CD4-positive, CD25-positive, alpha-beta regulatory T cell (primary cell): ENCODE data around the gene GPC5. TPM values are rescaled to one million over a fixed set of nuclear protein-coding genes. Genes with fewer than 3 reads are reported as not detected.

Experiments used
- ATAC-seq, 2 donors: fragments of 150-1000 bp; cut with Tn5 transposase; one replicate each; pipeline ENCODE4 v1.10.0; 2021; ENCODE audit warnings: low read depth in 2 of 2, moderate number of reproducible peaks in 2 of 2, moderate library complexity in 1 of 2
- DNase-seq, 3 donors: peaks; one replicate each; pipeline versions ENCODE4 v3.0.0 to v3.0.0-alpha.2; 2012 to 2022; ENCODE audit warnings: mixed read lengths in 1 of 3
- H3K27ac ChIP-seq: one replicate; pipeline ENCODE4 v1.7.0; 2013; ENCODE audit warnings: mild to moderate bottlenecking, low read length; ENCODE audit not compliant: insufficient read depth, poor library complexity, severe bottlenecking
- H3K27me3 ChIP-seq: one replicate; pipeline ENCODE4 v1.7.0; 2013; ENCODE audit warnings: low read length; ENCODE audit not compliant: control insufficient read depth, insufficient read depth
- H3K36me3 ChIP-seq: one replicate; pipeline ENCODE4 v1.7.0; 2013; ENCODE audit warnings: mild to moderate bottlenecking, low read length, moderate library complexity; ENCODE audit not compliant: control insufficient read depth, insufficient read depth
- H3K4me1 ChIP-seq: 2 replicates; pipeline ENCODE4 v1.7.0; 2013; ENCODE audit warnings: mild to moderate bottlenecking, low read length; ENCODE audit not compliant: insufficient read depth, control insufficient read depth, poor library complexity, severe bottlenecking
- H3K4me3 ChIP-seq: one replicate; pipeline ENCODE4 v1.7.0; 2013; ENCODE audit warnings: low read depth, mild to moderate bottlenecking, low read length, moderate library complexity
- H3K9me3 ChIP-seq, 2 experiments: 1 replicate in 1 of 2; 2 replicates in 1 of 2; pipeline ENCODE4 v1.7.0; 2013; ENCODE audit warnings: low read length in 2 of 2, mild to moderate bottlenecking in 1 of 2, moderate library complexity in 1 of 2; ENCODE audit not compliant: control insufficient read depth in 2 of 2
- H3K27ac Mint-ChIP-seq, 3 donors: one replicate each; pipeline ENCODE4 v1.8.0; 2020 to 2022; ENCODE audit warnings: mild to moderate bottlenecking in 3 of 3, mixed read lengths in 3 of 3, moderate library complexity in 2 of 3
- H3K27me3 Mint-ChIP-seq: one replicate; pipeline ENCODE4 v1.8.0; 2022; ENCODE audit warnings: mild to moderate bottlenecking, mixed read lengths
- H3K36me3 Mint-ChIP-seq: one replicate; pipeline ENCODE4 v1.8.0; 2020; ENCODE audit warnings: mixed read lengths
- H3K4me1 Mint-ChIP-seq, 4 donors: one replicate each; pipeline ENCODE4 v1.8.0; 2020 to 2022; ENCODE audit warnings: mixed read lengths in 4 of 4, mild to moderate bottlenecking in 1 of 4
- H3K4me3 Mint-ChIP-seq, 4 donors: one replicate each; pipeline ENCODE4 v1.8.0; 2020 to 2022; ENCODE audit warnings: mild to moderate bottlenecking in 4 of 4, mixed read lengths in 4 of 4, moderate library complexity in 3 of 4
- H3K9me3 Mint-ChIP-seq, 7 donors: one replicate each; pipeline ENCODE4 v1.8.0; 2020 to 2022; ENCODE audit warnings: mixed read lengths in 7 of 7, mild to moderate bottlenecking in 3 of 7, moderate library complexity in 2 of 7
- polyA plus RNA-seq, 4 donors: library from polyadenylated mRNA; unstranded; fragments of 300-500 nt; fragmentation: Illumina TruSeq; gene quantifications; one replicate each; pipeline ENCODE4 v1.2.3, GENCODE V29; 2021
- total RNA-seq: library from RNA; stranded (reverse); gene quantifications from one replicate; pipeline ENCODE4 v1.2.3, GENCODE V29; 2022

The GPC5 gene
- total and polyA plus RNA-seq, 5 donors from 2014 or later: 0.29 to 0.81 (median 0.59) TPM; not detected in 2

DNA sequence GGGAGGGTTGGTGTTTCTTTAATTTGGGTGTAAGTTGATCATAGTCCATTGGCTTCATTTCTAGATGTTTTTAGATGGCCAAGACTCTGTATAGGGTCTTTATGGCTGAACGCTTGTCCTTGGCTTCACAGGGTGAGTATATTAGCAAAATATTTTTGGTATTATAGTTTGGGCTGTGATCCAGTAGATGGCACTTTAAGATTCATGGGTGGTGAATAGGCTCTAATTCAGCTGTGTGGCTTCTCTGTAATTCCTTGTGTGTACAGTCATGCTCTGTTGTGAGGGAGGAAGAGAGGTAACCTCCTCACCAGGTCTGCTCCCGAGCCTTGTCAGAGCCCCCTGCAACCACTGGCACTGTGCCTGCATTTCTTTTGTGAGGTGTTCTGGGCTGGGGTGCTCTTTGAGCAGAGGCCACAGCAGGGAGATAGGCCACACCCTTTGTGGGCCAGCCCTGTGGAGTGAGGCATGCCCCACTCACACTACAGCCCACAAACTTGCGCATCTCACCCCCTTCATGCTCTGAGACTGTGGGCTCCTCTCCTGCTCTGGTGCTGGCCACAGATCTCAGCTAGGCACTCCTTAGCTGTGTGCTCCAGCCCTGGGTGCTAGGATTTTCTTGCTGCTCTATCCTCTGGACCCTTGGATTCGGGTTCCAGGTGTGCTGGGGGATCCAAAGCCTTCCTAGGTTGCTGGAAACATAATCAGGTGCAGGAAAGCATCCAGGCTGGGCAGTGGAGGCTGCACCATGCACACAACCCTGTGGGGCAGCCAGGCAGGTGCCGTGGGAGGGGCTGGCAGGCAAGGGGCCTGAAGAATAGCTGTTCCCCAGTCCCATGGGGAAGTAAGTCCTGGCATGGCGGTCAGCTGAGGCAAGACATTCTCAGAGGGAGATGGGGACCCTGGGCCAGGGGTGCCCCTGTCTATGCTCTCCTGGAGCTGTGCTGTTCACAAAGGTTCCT lies 193.9 kb downstream of the GPC5 start:
- no peak overlapping the region for H3K4me3 Mint-ChIP-seq
- peaks cover 0 to 7% (median 0%) of the 10 kb centered on the region in 7 donors for H3K9me3 Mint-ChIP-seq
- H3K36me3 Mint-ChIP-seq: no peaks in the 10 kb centered on the region

DNA sequence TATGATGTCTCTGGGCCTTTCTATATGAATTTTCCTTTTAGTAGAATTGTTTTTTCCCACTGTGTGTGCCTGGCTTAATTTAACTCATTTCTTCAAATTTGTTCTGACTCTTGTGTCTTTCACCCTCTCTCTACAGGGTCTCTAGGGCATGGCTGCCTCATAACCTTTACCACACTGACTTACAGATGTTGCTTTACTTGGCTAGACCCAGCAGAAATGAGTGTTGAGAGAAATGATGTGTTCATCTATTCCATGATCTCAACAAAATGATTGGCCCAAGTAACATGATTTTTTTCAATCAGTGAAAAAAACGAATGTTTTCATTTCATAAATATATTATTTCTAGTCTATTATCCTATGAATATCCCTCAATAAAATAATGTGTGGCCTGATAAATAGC lies 195.0 kb downstream of the GPC5 start:
- Histone ChIP-seq H3K9me3 (peaks cover 0 to 3% of the 10 kb centered on the region in 2 experiments), H3K4me1 (no peaks in the 10 kb centered on the region), H3K4me3 (no peak overlapping the region), H3K27ac (no peak overlapping the region), H3K36me3 (no peaks in the 10 kb centered on the region), H3K27me3 (no peaks in the 10 kb centered on the region)
- no peaks in the 10 kb centered on the region for H3K4me1 Mint-ChIP-seq
- H3K4me3 Mint-ChIP-seq: no peak overlapping the region
- no peaks in the 10 kb centered on the region for H3K27me3 Mint-ChIP-seq
- peaks cover 0 to 7% (median 0%) of the 10 kb centered on the region in 7 donors for H3K9me3 Mint-ChIP-seq
- no peak for DNase-seq
- ATAC-seq: no peak
- no peaks in the 10 kb centered on the region for H3K36me3 Mint-ChIP-seq
- no peak overlapping the region for H3K27ac Mint-ChIP-seq

More for the DNA sequence above, 193.9 kb downstream of the GPC5 start:
- H3K4me3 ChIP-seq: no peak overlapping the region
- ATAC-seq: no peak
- peaks cover 0 to 3% of the 10 kb centered on the region in 2 experiments for H3K9me3 ChIP-seq
- no peaks in the 10 kb centered on the region for H3K4me1 ChIP-seq
- H3K27me3 ChIP-seq: no peaks in the 10 kb centered on the region
- DNase-seq: no peak
- H3K36me3 ChIP-seq: no peaks in the 10 kb centered on the region
- no peak overlapping the region for H3K27ac ChIP-seq
- no peaks in the 10 kb centered on the region for H3K4me1 Mint-ChIP-seq
- no peaks in the 10 kb centered on the region for H3K27me3 Mint-ChIP-seq
- no peak overlapping the region for H3K27ac Mint-ChIP-seq

DNA sequence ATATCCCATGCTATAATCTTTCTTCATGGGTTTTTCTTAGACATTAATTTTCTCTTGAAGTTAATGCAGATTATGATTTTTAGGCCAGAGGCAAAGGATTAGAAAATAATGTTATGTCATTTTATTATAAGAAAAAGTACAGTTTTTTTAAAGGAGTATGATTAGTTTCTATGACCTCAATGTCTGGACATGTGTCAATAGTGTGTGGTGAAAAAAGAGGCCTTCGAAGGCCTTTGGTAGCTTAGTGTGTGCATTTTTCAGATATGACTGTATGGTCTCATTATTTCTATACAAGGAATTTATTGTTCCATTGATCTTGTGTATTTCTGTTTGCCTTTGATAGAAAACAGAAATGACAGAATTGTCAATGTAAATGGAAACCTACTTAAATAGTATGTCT lies 195.6 kb downstream of the GPC5 start:
- no peaks in the 10 kb centered on the region for H3K4me1 Mint-ChIP-seq
- ATAC-seq (no peak), DNase-seq (no peak)
- H3K36me3 Mint-ChIP-seq: no peaks in the 10 kb centered on the region
- H3K4me3 Mint-ChIP-seq: no peak overlapping the region
- H3K9me3 Mint-ChIP-seq: peaks cover 0 to 7% (median 0%) of the 10 kb centered on the region in 7 donors
- Histone ChIP-seq H3K4me3 (no peak overlapping the region), H3K36me3 (no peaks in the 10 kb centered on the region), H3K4me1 (no peaks in the 10 kb centered on the region), H3K27me3 (no peaks in the 10 kb centered on the region), H3K27ac (no peak overlapping the region), H3K9me3 (peaks cover 0 to 3% of the 10 kb centered on the region in 2 experiments)
- no peak overlapping the region for H3K27ac Mint-ChIP-seq
- no peaks in the 10 kb centered on the region for H3K27me3 Mint-ChIP-seq

GRCh38 chr13:91595677-91596076 lies 197.3 kb downstream of the GPC5 start:
- Mint-ChIP-seq H3K4me1 (no peaks in the 10 kb centered on the region), H3K4me3 (no peak overlapping the region), H3K9me3 (peaks cover 0 to 7% (median 0%) of the 10 kb centered on the region in 7 donors), H3K27ac (no peak overlapping the region), H3K27me3 (no peaks in the 10 kb centered on the region), H3K36me3 (no peaks in the 10 kb centered on the region)
- H3K4me1 ChIP-seq: no peaks in the 10 kb centered on the region
- no peaks in the 10 kb centered on the region for H3K36me3 ChIP-seq
- H3K4me3 ChIP-seq: no peak overlapping the region
- H3K27me3 ChIP-seq: no peaks in the 10 kb centered on the region
- ATAC-seq (no peak), DNase-seq (no peak)
- peaks cover 0 to 3% of the 10 kb centered on the region in 2 experiments for H3K9me3 ChIP-seq
- H3K27ac ChIP-seq: no peak overlapping the region

GRCh38 chr13:91596842-91597241 lies 198.4 kb downstream of the GPC5 start:
- ATAC-seq (no peak), DNase-seq (no peak)
- H3K4me1 ChIP-seq: no peaks in the 10 kb centered on the region
- H3K9me3 Mint-ChIP-seq: peaks cover 0 to 7% (median 0%) of the 10 kb centered on the region in 7 donors
- no peak overlapping the region for H3K27ac ChIP-seq
- no peak overlapping the region for H3K4me3 Mint-ChIP-seq
- no peaks in the 10 kb centered on the region for H3K4me1 Mint-ChIP-seq
- no peaks in the 10 kb centered on the region for H3K36me3 ChIP-seq
- no peak overlapping the region for H3K4me3 ChIP-seq
- no peaks in the 10 kb centered on the region for H3K9me3 ChIP-seq
- H3K27ac Mint-ChIP-seq: no peak overlapping the region
- H3K27me3 Mint-ChIP-seq: no peaks in the 10 kb centered on the region
- H3K36me3 Mint-ChIP-seq: no peaks in the 10 kb centered on the region
- no peaks in the 10 kb centered on the region for H3K27me3 ChIP-seq

GRCh38 chr13:91598655-91599054 lies 200.2 kb downstream of the GPC5 start:
- no peak for DNase-seq
- Mint-ChIP-seq H3K4me1 (no peaks in the 10 kb centered on the region), H3K4me3 (no peak overlapping the region), H3K9me3 (peaks cover 0 to 5% (median 1%) of the 10 kb centered on the region in 7 donors), H3K27ac (no peak overlapping the region), H3K27me3 (no peaks in the 10 kb centered on the region), H3K36me3 (no peaks in the 10 kb centered on the region)
- Histone ChIP-seq H3K9me3 (no peaks in the 10 kb centered on the region), H3K4me3 (no peak overlapping the region), H3K27ac (no peak overlapping the region), H3K36me3 (no peaks in the 10 kb centered on the region), H3K27me3 (no peaks in the 10 kb centered on the region), H3K4me1 (no peaks in the 10 kb centered on the region)
- ATAC-seq: no peak

GRCh38 chr13:91601273-91601672 lies 202.9 kb downstream of the GPC5 start:
- Mint-ChIP-seq H3K4me1 (no peaks in the 10 kb centered on the region), H3K9me3 (peaks cover 0 to 4% (median 0%) of the 10 kb centered on the region in 7 donors), H3K27ac (no peak overlapping the region), H3K4me3 (no peak overlapping the region), H3K36me3 (no peaks in the 10 kb centered on the region), H3K27me3 (no peaks in the 10 kb centered on the region)
- no peak for DNase-seq
- H3K4me1 ChIP-seq: no peaks in the 10 kb centered on the region
- H3K36me3 ChIP-seq: no peaks in the 10 kb centered on the region
- no peaks in the 10 kb centered on the region for H3K27me3 ChIP-seq
- no peak overlapping the region for H3K4me3 ChIP-seq
- no peak for ATAC-seq
- H3K27ac ChIP-seq: no peak overlapping the region
- H3K9me3 ChIP-seq: no peaks in the 10 kb centered on the region

DNA sequence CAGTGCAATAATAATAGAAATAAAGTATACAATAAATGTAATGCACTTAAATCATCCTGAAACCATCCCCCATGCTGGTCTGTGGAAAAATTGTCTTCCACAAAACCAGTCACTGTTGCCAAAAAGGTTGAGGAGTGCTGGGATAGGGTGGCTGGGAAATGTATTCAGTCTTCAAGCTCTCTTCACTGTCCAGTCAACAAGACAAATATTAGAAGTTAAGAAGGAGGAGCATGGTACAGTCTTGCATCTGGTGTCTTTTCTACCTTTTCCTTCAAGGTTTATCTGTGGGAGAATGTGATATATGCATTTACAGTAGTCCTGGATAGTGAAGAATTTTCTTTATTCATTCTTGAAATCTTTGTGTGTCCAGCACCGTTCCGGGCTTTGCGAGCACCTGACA lies 203.4 kb downstream of the GPC5 start:
- Histone ChIP-seq H3K36me3 (no peaks in the 10 kb centered on the region), H3K27me3 (no peaks in the 10 kb centered on the region), H3K9me3 (no peaks in the 10 kb centered on the region), H3K4me1 (no peaks in the 10 kb centered on the region), H3K27ac (no peak overlapping the region), H3K4me3 (no peak overlapping the region)
- H3K9me3 Mint-ChIP-seq: peaks cover 0 to 4% (median 0%) of the 10 kb centered on the region in 7 donors
- ATAC-seq: no peak
- no peaks in the 10 kb centered on the region for H3K4me1 Mint-ChIP-seq
- no peak overlapping the region for H3K4me3 Mint-ChIP-seq
- no peak for DNase-seq
- no peaks in the 10 kb centered on the region for H3K36me3 Mint-ChIP-seq
- no peak overlapping the region for H3K27ac Mint-ChIP-seq
- no peaks in the 10 kb centered on the region for H3K27me3 Mint-ChIP-seq
